Measurements from ENCODE around the gene AREG. TPM values are rescaled to one million over a fixed set of nuclear protein-coding genes. Genes with fewer than 3 reads are reported as not detected.

Gene AREG
- total and polyA plus RNA-seq, 2 donors (not counting 1 experiment from before 2014, with no cell fraction given): 0.50 to 2.0 TPM

GRCh38 chr4:74463123-74463522, 18.2 kb downstream of the AREG start:
- Histone ChIP-seq H3K36me3 (ENCODE audit: control insufficient read depth, insufficient read depth, low read length) (no peaks in the 10 kb centered on the region), H3K79me2 (ENCODE audit: control insufficient read depth, insufficient read depth, low read length) (no peaks in the 10 kb centered on the region), H3K4me3 (replicated peaks in 1 of 4; ENCODE audit: control extremely low read depth in 1 of 4, insufficient read depth in 1 of 4, low read depth in 3 of 4, low read length in 4 of 4) (no peak overlapping the region), H3K4me2 (ENCODE audit: extremely low read depth, insufficient read depth, low read length) (no peak overlapping the region), H2AFZ (ENCODE audit: low read length) (no peak overlapping the region), H3K4me1 (ENCODE audit: control insufficient read depth, extremely low read depth, insufficient read depth, low read length) (no peaks in the 10 kb centered on the region), H3K9me3 (ENCODE audit: control insufficient read depth, insufficient read depth, low read depth, low read length) (no peaks in the 10 kb centered on the region), H3K9ac (ENCODE audit: insufficient read depth, low read length) (no peak overlapping the region), H3K27ac (ENCODE audit: insufficient read depth, low read length) (no peak overlapping the region), H3K27me3 (ENCODE audit: control insufficient read depth, insufficient read depth, low read length) (no peaks in the 10 kb centered on the region), H4K20me1 (ENCODE audit: control insufficient read depth, extremely low read depth, insufficient read depth, low read length) (no peaks in the 10 kb centered on the region)
- TF ChIP-seq EZH2 (IDR thresholded peaks at IDR 0.05; ENCODE audit: low read length, missing control alignments) (no peak), CTCF (conservative IDR thresholded peaks at IDR 0.05 in 1 of 2, IDR thresholded peaks at IDR 0.05 in 1 of 2; ENCODE audit: low read depth in 1 of 2, low read length in 2 of 2) (no peak)
- DNase-seq (ENCODE audit: low read depth in 2 of 2): no peak

GRCh38 chr4:74464291-74464690, 19.4 kb downstream of the AREG start:
- Histone ChIP-seq H3K4me2 (ENCODE audit: extremely low read depth, insufficient read depth, low read length) (no peak overlapping the region), H3K79me2 (ENCODE audit: control insufficient read depth, insufficient read depth, low read length) (no peaks in the 10 kb centered on the region), H2AFZ (ENCODE audit: low read length) (no peak overlapping the region), H3K9me3 (ENCODE audit: control insufficient read depth, insufficient read depth, low read depth, low read length) (no peaks in the 10 kb centered on the region), H3K27me3 (ENCODE audit: control insufficient read depth, insufficient read depth, low read length) (no peaks in the 10 kb centered on the region), H3K27ac (ENCODE audit: insufficient read depth, low read length) (no peak overlapping the region), H4K20me1 (ENCODE audit: control insufficient read depth, extremely low read depth, insufficient read depth, low read length) (no peaks in the 10 kb centered on the region), H3K4me3 (replicated peaks in 1 of 4; ENCODE audit: control extremely low read depth in 1 of 4, insufficient read depth in 1 of 4, low read depth in 3 of 4, low read length in 4 of 4) (no peak overlapping the region), H3K4me1 (ENCODE audit: control insufficient read depth, extremely low read depth, insufficient read depth, low read length) (no peaks in the 10 kb centered on the region), H3K9ac (ENCODE audit: insufficient read depth, low read length) (no peak overlapping the region), H3K36me3 (ENCODE audit: control insufficient read depth, insufficient read depth, low read length) (no peaks in the 10 kb centered on the region)
- TF ChIP-seq CTCF (conservative IDR thresholded peaks at IDR 0.05 in 1 of 2, IDR thresholded peaks at IDR 0.05 in 1 of 2; ENCODE audit: low read depth in 1 of 2, low read length in 2 of 2) (no peak), EZH2 (IDR thresholded peaks at IDR 0.05; ENCODE audit: low read length, missing control alignments) (no peak)
- DNase-seq (ENCODE audit: low read depth in 2 of 2): peak in 1 of 2 donors; percentile 52

GRCh38 chr4:74466242-74466641, 21.3 kb downstream of the AREG start:
- Histone ChIP-seq H3K79me2 (ENCODE audit: control insufficient read depth, insufficient read depth, low read length) (no peaks in the 10 kb centered on the region), H2AFZ (ENCODE audit: low read length) (no peak overlapping the region), H3K36me3 (ENCODE audit: control insufficient read depth, insufficient read depth, low read length) (no peaks in the 10 kb centered on the region), H3K27ac (ENCODE audit: insufficient read depth, low read length) (no peak overlapping the region), H3K9ac (ENCODE audit: insufficient read depth, low read length) (no peak overlapping the region), H3K4me1 (ENCODE audit: control insufficient read depth, extremely low read depth, insufficient read depth, low read length) (no peaks in the 10 kb centered on the region), H3K9me3 (ENCODE audit: control insufficient read depth, insufficient read depth, low read depth, low read length) (no peaks in the 10 kb centered on the region), H3K4me3 (replicated peaks in 1 of 4; ENCODE audit: control extremely low read depth in 1 of 4, insufficient read depth in 1 of 4, low read depth in 3 of 4, low read length in 4 of 4) (no peak overlapping the region), H3K27me3 (ENCODE audit: control insufficient read depth, insufficient read depth, low read length) (no peaks in the 10 kb centered on the region), H4K20me1 (ENCODE audit: control insufficient read depth, extremely low read depth, insufficient read depth, low read length) (no peaks in the 10 kb centered on the region), H3K4me2 (ENCODE audit: extremely low read depth, insufficient read depth, low read length) (no peak overlapping the region)
- TF ChIP-seq CTCF (conservative IDR thresholded peaks at IDR 0.05 in 1 of 2, IDR thresholded peaks at IDR 0.05 in 1 of 2; ENCODE audit: low read depth in 1 of 2, low read length in 2 of 2) (no peak), EZH2 (IDR thresholded peaks at IDR 0.05; ENCODE audit: low read length, missing control alignments) (no peak)
- DNase-seq (ENCODE audit: low read depth in 2 of 2): no peak

Data from fibroblast of lung (primary cell).